Measurements from ENCODE around the gene GFRA1.

DNA sequence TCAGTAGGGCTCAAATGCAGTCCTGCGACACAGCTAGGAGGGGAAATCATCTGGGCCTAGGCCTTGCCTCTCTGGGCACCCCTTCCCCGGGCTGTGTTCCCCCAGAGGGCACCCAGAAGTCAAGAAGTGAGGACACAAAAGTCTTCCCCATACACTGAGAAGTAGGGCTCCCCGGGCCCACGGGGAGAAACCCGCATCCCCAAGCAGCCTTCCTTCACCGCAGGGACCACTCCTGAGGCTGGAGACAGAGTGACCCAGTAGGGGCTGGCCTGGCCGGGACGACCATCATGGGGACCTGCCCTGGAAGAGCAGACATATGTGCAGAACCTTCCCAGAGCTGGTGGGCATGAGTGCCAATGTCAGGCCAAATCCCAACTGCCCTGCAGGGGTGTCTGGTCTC lies 163.5 kb downstream of the GFRA1 start:
- TF ChIP-seq GATA2 (IDR thresholded peaks at IDR 0.05; ENCODE audit: low read depth, low read length) (no peak), GATA3 (IDR thresholded peaks at IDR 0.05; ENCODE audit: low read depth, low read length) (no peak)
